Jurkat, Clone E6-1 (cell line): ENCODE measurements around the gene TAS1R2.

ENCODE experiments used
- DNase-seq: peaks from one replicate; pipeline ENCODE4 v3.0.0-alpha.2; 2011; ENCODE audit warnings: low read depth, low spot score
- H3K4me3 ChIP-seq: 2 replicates; pipeline ENCODE4 v1.5.1; 2011; ENCODE audit warnings: mild to moderate bottlenecking, low read length, control low read depth, moderate library complexity

TAS1R2 gene

GRCh38 chr1:18808550-18808949 is 50.9 kb downstream of the TAS1R2 start:
- no peak overlapping the region for H3K4me3 ChIP-seq
- no peak for DNase-seq

GRCh38 chr1:18807334-18808063 is 52.0 kb downstream of the TAS1R2 start:
- H3K4me3 ChIP-seq = no peak overlapping the region
- no peak for DNase-seq

GRCh38 chr1:18805925-18806849 is 53.3 kb downstream of the TAS1R2 start:
- DNase-seq = no peak
- no peak overlapping the region for H3K4me3 ChIP-seq

- no peak overlapping the region for H3K4me3 ChIP-seq
- no peak for DNase-seq
Measured at GRCh38 chr1:18805150-18805879, 54.1 kb downstream of the TAS1R2 start.

GRCh38 chr1:18803851-18804250 is 55.6 kb downstream of the TAS1R2 start:
- DNase-seq = no peak
- H3K4me3 ChIP-seq = no peak overlapping the region

- DNase-seq = no peak
- no peak overlapping the region for H3K4me3 ChIP-seq
Measured at GRCh38 chr1:18803151-18803791, 56.2 kb downstream of the TAS1R2 start.

GRCh38 chr1:18802231-18802630 is 57.2 kb downstream of the TAS1R2 start:
- no peak overlapping the region for H3K4me3 ChIP-seq
- no peak for DNase-seq

- H3K4me3 ChIP-seq = no peak overlapping the region
- DNase-seq = no peak
Measured at GRCh38 chr1:18800258-18800657, 59.2 kb downstream of the TAS1R2 start.

- DNase-seq = no peak
- no peak overlapping the region for H3K4me3 ChIP-seq
Measured at GRCh38 chr1:18799454-18799853, 60.0 kb downstream of the TAS1R2 start.

GRCh38 chr1:18798946-18799345 is 60.5 kb downstream of the TAS1R2 start:
- no peak for DNase-seq
- H3K4me3 ChIP-seq = no peak overlapping the region

- no peak overlapping the region for H3K4me3 ChIP-seq
- no peak for DNase-seq
Measured at GRCh38 chr1:18798533-18798932, 60.9 kb downstream of the TAS1R2 start.

GRCh38 chr1:18796950-18797349 is 62.5 kb downstream of the TAS1R2 start:
- no peak for DNase-seq
- H3K4me3 ChIP-seq = no peak overlapping the region

GRCh38 chr1:18795002-18795689 is 64.3 kb downstream of the TAS1R2 start:
- no peak overlapping the region for H3K4me3 ChIP-seq
- no peak for DNase-seq

GRCh38 chr1:18794561-18794960 is 64.9 kb downstream of the TAS1R2 start:
- DNase-seq = peak; percentile 7
- no peak overlapping the region for H3K4me3 ChIP-seq

GRCh38 chr1:18794051-18794450 is 65.4 kb downstream of the TAS1R2 start:
- DNase-seq = no peak
- no peak overlapping the region for H3K4me3 ChIP-seq

GRCh38 chr1:18793164-18793563 is 66.3 kb downstream of the TAS1R2 start:
- H3K4me3 ChIP-seq = no peak overlapping the region
- DNase-seq = no peak

- no peak for DNase-seq
- H3K4me3 ChIP-seq = no peak overlapping the region
Measured at GRCh38 chr1:18792747-18793146, 66.7 kb downstream of the TAS1R2 start.
